Fibroblast of skin of abdomen (primary cell): Measurements from ENCODE around the gene ATP1B1. TPM values are rescaled to one million over a fixed set of nuclear protein-coding genes. Genes with fewer than 3 reads are reported as not detected.

Experiments
- DNase-seq: peaks from one replicate; pipeline ENCODE4 v3.0.0-alpha.2; 2013
- polyA plus RNA-seq, 2 experiments: library from polyadenylated mRNA; unstranded; fragments of 120-200 nt; gene quantifications; one replicate each; pipeline ENCODE4 v1.2.1, GENCODE V29; 2013; ENCODE audit not compliant: insufficient read length in 2 of 2

The ATP1B1 gene
- polyA plus RNA-seq (2013, experiment 1 of 2; ENCODE audit: insufficient read length) = 30.1 TPM
- polyA plus RNA-seq (2013, experiment 2 of 2; ENCODE audit: insufficient read length) = 29.2 TPM

DNA sequence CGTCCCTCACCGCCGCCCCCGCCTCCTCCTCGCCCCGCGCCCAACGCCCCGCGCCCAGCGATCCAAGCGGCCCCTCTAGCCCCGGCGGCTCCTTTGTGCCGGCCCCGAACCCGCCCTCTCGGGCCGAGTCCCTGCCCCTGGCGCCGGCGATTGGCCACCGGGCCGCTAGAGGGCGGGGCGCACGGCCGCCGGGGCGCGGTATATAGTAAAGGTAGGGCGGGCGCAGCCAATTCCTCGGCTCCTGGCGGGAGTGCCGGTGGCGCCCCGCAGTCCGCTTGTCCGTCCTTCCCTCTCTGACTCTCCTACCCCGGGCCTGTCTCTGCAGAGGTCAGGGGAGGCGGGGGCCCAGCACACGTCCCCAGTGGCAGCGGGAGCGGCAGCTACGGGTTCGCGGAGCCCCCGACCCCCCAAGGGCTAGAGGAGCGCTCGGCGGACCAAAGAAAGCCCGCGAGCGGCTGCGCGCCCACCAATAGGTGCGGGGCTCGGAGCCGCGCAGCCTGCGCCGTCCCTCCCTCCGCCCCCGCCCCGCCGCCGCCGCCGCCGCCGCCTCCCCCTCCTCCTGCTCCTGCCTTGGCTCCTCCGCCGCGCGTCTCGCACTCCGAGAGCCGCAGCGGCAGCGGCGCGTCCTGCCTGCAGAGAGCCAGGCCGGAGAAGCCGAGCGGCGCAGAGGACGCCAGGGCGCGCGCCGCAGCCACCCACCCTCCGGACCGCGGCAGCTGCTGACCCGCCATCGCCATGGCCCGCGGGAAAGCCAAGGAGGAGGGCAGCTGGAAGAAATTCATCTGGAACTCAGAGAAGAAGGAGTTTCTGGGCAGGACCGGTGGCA lies at the start of gene ATP1B1:
Gene ATP1B1 (plus strand): TSS at position 596 of the 826 bp plus-strand sequence. CDS start 140 bp downstream, at position 736.
- peak; percentile 80 for DNase-seq

DNA sequence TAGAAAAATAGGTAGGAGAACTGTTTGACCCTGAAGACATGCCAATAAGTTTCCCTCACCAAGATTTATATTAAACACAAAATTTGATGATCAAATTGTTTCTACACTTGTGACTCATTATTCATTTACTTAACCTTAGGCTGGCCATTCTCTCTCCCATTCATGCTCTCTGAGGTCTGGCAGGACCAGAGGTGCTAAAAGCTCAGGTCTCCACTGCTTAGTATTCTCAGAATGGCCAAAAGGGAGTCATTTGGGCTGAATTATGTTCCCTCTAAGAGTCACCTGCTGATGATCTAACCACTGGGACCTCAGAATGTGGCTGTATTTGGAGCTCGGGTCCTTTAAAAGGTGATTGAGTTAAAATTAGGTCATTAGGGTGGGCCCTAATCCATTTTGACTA lies 47.1 kb upstream of the ATP1B1 start:
- no peak for DNase-seq

DNA sequence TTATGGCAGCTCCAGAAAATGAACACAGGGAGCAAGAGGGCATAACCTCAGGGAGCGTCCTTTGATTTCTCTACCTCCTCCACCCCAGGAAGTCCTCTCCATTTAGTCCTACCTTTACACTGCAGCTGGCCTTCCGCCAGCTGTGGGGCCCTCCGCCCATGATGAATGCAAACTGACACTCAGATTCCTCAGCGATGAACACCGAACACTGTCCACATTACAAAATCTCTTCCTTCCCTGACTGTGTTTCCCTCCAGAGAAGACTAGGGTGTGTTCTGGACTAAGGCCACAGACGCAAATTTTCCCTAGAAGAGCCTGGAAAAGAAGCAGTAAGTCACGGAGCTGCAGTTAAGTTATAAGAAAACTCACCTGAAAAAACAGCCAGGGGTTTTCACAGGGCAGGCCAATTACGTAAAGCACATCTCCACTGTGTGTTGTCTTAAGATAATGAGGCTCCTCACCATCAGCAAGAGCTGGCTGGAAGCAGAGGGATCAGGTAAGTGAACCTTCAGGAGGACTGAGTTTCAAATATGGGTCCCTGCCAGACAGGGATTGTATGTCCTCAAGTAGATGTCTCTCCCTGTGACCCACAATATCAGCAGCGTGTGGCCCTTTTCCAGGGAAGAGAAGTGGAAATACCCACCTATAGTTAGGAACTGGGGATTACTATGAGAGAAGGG lies 46.3 kb upstream of the ATP1B1 start:
- DNase-seq = peak; percentile 8

DNA sequence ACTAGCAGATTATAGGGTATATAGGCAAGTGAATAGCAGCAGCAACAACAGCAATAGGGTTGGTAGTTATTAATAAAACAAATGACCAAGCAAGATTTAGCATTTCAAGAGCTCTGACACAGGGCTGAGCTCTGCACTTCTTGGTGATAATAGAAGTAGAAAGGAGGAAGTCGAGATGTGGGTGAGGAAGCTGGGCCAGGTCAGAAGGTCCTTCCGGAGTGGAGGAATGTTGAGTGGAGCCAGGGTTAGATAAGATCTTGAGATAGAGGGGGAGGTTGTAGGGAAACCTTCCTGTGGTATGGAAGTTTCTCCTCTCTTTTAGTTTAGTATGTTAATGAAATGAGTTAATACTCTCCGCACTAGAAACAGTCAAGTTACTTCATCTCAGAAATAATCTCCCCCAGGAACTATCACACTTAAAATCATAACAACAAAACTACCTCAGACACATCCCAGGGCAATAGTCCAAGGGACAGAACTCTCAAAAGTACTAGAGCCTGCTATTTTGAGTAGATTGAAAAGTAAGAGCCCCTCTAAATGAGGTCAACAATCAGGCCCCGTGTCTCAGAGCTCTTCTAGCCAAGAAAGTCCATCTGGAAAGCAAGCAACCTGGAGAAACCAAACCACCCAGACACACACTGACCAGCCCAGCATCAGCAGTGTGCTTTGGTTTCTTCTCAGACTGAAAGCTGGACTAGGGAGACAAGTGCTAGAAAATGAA lies 45.4 kb upstream of the ATP1B1 start:
- DNase-seq = no peak

DNA sequence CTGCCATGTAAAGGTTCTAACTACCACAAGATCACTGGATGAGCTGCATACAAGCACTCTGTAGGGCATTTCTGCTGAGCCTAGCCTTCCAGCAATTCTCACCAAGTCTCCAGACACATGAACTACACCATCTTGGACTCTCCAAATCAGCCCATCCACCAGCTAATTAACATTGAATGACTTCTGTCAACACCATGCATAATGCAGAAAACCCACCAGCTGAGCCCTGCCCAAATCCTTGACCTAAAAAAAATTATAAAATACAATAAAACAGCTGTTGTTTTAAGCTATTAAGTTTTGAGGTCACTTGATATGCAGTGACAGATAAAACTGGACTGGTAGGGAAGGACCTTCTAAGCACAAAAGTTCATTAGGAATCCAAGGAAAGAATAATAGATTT lies 44.3 kb upstream of the ATP1B1 start:
- DNase-seq = no peak

DNA sequence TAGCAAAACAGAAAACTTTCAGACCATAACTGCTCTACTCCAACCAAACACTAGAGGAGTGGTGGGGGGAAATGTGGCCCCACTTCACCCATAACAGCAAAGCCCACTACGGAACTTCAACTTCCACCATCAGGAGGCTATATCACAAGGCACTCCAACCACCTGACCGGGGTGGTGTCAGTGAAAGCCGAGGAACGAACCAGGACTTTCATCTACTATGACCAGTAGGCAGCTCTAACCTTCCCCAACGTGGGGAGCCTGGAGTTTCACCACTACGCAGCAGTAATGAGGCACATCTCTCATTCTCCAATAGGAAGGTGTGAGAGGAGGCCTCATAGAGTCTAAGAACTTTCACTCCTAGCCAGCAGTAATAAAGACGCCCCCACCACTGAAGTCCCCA lies 42.4 kb upstream of the ATP1B1 start:
- DNase-seq = no peak

DNA sequence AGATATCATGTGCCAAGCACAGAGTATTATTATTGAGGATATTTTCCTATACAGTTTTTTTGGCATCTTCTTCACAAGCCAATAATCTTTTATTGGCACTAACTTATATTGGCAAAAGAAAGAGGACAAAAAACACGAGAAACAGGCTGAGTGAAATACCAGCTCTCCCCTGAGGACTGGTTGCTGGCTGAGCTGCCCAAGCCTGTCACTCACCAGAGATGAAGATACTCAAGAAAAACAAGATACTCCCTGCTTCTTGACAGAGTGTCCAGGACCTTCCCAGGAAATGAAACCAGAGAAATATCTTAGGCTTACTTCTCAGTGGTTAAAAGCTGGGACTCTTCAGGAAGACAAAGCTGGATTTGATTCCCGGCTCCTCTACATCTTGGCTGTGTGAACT lies 35.9 kb upstream of the ATP1B1 start:
- DNase-seq = no peak

DNA sequence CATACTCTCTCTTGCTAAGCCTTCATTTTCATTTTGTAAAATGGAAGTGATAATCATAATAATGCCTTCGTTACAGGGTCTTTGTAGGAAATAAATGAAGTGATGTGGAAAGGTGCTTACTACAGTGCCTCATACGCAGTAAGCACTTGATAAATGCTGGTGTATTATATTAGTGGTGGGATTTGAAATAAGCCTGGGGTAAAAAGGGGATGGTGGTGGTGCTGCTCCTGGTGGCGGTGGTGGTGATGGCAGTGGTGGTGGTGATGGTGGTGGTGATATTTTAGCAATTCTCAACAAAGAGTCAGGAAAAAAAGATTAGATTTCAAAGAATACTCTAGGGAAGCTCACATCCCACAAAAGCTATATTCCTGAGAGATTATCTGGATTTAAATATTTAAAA lies 35.5 kb upstream of the ATP1B1 start:
- no peak for DNase-seq

DNA sequence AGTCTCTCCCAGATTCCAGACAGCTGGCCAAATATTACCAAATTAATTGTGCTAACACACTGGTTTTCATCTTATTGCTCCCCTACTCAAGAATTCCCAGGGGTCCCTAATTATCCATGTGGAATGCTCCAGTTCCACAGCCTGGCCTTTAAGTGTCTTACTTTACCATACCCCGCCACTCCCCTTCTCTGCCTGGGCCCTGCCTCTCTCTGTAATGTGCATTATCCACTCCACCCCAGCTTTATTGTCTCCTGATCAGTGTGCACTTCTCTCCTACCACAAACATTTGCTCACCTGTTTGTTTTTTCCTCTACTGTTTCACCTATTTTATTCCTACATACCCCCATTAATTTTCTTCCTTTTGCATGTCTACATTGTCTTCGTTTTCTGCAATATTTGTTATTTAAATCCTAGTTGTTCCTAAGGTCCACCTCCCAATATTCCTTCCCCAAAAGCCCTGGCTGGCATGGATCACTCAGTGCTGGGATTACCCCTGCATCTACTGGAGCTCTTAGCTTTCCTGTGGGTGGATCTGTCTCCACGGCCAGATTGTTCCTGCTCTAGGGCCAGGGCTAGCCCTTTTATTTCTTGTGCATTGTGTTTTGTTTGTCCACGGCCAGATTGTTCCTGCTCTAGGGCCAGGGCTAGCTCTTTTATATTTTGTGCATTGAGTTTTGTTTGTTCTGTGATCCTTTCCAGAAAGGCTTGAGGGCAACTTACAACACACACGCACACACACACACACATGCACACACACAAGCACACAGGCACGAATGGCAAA lies 33.4 kb upstream of the ATP1B1 start:
- DNase-seq = no peak

DNA sequence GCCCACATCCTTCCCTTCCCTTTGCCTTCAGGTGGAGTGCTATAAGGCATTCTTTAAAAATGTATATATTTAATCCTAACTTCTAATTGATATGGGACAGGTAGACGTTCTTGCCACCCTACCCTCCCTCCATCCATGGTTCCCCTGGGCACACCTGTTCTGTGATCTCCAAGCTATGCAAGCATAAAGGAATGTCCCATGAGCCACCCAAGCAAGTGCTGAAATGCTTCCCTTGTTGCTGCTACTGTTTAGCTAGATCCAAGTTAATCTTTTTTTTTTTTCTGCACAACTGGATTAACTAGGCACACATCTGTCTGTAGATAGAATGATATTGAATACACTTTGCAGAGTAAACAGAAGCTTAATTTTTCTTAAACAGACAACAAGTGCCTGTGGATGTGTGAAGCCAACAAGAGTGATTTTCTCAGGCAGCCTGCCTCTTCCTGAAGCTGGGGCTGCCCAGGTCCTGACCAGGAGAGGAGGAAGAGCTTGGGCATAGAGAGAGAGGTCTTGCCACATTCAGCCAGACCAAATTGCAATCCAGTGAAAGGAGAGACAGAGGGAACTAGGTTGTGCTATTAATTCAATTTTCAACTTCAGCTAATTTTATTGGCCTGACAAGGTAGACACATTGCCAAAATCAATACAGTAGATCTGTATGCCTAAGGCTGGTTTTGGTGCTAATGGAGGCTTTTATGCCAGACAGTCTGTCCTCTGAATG lies 28.2 kb upstream of the ATP1B1 start:
- DNase-seq = no peak

DNA sequence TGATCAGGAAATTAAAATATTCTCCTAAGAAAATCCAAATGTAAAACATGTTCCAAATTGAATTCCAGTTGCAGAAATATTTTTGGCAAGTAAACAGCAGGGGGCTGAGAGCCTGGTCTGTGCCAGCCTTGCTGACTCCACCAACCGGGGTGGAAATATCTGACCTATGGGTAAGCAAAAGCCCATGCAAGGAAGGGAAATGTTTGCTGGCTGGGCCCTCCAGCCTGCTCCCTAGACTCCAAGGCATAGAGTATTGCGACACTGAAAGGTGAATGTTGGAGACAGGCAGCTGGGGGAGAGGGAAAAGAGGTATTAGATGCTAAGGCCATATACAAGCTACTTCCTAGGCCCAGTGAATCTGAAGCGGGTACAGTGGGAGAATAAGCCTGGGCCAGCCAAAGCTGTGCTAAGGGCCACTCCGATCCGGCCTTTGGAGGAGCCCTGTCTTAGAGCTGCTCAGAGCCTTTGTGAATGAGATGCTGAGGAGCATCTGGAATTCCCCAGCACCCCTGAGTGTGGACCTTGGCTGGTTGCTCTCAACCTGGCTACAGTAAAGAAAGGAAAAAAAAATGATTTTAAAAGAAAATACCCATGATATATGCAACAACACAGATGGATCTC lies 24.9 kb upstream of the ATP1B1 start:
- no peak for DNase-seq

DNA sequence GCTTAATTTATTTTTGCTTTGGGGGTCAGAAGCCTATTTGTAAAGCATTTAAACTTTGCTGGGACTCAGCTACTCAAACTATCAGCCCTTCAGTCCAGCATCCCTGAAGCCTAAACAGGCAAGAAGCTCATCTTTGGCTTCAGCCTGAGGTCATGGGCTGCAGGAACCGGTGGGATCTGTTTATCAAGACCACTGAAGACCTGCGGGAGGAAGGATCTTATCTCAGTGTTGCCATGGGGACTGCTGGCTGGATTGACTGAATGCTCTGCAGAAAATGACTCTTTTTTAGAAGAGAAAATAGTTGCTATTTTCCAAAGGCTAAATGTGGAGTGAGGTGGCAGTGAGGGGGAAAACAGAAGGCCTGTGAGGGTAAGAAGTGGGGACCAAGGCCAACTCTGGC lies 20.6 kb upstream of the ATP1B1 start:
- DNase-seq = no peak

DNA sequence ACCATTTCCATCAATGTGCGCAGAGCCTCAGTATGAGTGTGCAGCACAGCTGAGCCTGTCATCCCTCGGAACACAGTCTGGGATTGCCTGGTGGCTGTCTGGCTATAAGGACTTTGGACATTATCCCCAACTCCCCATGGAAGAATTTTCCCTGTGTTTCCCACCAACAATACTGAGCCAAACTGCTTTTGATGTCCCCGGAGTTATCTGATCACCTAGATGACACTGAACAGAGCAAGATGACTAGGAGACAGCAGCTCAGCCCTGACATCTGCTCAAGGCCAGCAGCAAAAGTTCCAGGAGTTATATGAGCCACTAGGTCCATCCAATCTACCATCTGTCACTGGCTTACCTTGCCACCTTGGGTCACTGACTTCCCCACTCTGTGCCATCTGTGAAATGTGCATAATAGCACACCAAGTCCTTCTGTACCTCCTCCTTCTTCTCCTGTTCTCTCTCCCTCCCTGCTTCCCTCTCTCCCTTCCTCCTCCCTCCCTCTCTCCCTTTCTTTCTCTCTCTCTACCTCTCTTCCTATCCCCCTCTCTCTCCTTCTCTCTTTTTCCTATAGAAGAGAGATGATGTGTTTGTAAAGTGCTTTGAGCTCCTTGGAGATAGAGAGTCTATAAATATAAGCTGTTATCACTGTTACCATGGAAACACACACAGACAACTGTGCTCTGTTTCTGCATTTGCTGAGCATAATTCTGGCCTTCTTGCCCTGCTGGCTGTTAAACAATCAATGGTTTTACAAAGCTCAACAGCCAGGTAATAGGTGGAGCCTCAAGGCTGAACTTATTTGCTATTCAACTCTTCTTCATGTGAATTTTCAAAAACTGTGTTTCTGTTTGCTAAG lies 19.7 kb upstream of the ATP1B1 start:
- no peak for DNase-seq

DNA sequence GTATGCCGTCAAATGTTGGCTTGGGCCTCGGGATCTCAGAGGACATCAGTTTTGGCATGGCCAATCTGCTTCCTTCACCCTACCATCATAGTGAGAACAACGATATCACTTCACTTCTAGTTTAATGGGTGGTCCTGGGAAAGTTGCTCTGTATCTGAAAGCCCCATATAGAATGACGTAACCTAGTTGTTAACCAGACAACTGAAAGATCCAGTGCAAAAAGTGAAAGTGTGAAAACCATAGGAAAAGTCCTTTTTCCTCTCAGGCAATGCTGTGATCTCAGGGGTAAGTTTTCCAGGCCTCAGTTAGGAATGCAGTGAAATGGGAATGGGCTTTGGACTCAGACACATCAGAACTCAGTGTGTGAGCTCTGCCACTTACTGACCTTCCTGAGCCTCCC lies 18.6 kb upstream of the ATP1B1 start:
- DNase-seq = no peak

DNA sequence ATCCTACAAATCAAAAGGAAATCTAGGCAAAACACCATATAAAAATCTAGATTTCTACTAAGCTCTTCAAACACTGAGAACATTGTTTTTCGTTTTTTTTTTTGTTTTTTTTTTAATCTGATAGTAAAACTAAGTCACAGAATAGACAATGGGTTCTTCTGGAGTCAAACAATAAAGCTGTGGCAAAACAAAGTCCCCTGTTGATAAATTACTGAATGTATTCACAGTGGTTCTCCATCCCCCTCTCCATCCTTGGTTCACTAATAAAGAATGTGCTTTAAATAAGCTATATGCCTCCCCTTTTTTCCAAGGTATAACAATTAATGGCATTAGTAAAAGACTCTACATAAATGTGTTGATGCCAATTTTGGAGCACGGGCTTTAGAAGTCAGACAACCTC lies 16.7 kb upstream of the ATP1B1 start:
- no peak for DNase-seq

DNA sequence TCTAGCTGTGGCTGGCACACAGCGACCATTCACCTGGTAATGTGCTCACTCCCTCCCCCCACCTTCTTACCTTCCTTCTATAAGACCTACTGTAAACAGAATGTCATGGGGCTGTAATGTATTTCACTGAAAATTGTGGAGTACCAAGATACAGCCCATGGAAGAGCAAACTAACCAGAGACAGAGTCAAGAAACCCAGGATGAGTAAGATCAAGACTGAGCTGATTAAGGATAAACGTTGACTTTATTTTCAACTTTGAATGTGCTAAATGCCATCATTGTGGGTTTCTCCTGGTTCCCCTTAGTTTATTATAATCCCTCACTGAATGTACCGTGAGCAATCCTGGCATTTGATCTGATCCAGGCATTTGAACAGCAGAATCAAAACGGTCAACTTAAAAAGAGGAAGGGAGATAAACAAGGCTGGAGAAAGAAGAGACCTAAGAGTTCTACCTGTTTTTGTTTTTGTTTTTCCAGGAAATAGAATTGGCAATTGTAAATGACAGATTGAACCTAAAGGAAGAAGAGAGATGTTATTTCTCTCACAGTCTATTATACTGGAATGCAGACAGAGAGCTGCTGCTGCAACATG lies 16.1 kb upstream of the ATP1B1 start:
- DNase-seq = no peak

DNA sequence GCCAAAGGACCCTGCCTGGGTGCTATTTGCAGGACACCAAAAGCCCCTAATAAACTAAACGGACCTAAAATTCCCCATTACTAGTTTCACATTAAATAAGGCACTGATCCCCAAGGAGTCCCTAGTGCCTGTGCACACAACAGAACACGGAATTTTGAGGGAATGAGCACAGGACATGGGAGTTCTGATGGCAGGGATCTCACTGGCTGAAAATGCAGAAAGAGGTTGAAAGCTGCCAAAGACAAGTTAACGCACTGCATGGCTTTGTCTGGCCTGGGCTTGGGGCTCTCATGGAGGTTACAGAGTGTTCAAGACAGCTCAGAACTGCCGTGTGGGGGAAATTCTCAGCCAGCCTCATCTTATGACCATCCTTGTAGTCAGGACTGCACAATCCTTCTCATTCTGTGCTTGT lies 15.6 kb upstream of the ATP1B1 start:
- DNase-seq = no peak

DNA sequence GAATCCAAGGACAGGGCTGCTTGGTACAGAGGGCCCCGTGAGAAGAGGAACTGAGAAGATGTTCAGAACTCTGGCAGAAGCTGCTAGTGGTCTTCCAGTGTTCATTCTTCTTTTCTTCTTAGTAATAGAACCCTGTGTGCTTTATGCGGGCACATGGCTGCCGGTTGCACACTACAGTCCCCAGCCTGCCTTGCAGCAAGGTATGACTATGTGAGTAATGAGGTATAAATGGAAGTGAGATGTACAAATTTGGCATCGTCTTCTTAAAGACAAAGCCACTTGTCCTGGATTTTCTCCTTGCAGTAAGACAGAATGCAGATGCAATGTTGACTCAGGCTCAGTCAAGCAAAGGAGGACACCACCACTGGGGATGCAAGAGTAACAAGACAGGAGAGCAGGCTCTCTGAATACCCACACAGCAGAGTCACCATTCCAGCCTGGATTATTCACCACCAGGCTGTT lies 15.0 kb upstream of the ATP1B1 start:
- DNase-seq = peak; percentile 46

DNA sequence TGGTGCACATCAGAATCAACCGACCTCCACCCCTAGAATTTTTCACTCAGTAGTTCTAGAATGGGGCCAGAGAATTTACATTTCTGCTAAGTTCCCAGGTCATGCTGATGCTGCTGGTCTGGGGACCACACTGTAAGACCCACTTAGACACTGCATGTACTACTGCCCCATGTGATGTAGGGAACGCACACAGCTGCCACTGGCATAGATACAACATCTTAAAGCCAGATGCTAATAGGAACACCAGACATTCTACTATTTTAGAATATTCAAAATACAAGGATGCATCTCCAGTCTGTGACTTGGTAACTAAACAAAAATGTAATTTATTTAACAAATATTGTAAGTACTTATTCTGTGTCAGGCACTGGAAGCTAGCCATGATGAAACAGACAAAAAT lies 14.1 kb upstream of the ATP1B1 start:
- DNase-seq = no peak
